HEK293T (cell line): ENCODE measurements around the gene ZNF780A.

Experiments used
- CTCF ChIA-PET: fragments of 350-600 bp; formaldehyde crosslinking; extraction: SDS; loops from one replicate; lab custom pipeline; 2021; ENCODE audit warnings: antibody characterized with exemption, inconsistent platforms; lab: Yijun Ruan, JAX
- POLR2A ChIA-PET: fragments of 350-600 bp; formaldehyde crosslinking; extraction: SDS; loops from one replicate; lab custom pipeline; 2020; ENCODE audit warnings: antibody characterized with exemption, inconsistent platforms; lab: Yijun Ruan, JAX
- DNase-seq: peaks from one replicate; pipeline ENCODE4 v3.0.0; 2012; ENCODE audit warnings: mixed read lengths; ENCODE audit errors: extremely low spot score
- ARNT ChIP-seq: fragments of 450-650 bp; IDR thresholded peaks from 2 replicates; pipeline ENCODE4 v1.6.1; 2017; ENCODE audit warnings: mild to moderate bottlenecking
- BHLHE40 ChIP-seq: fragments of 450-650 bp; IDR thresholded peaks from 2 replicates; pipeline ENCODE4 v1.6.1; 2016; ENCODE audit warnings: mild to moderate bottlenecking, moderate library complexity, borderline replicate concordance
- CTBP1 ChIP-seq: fragments of 450-650 bp; IDR thresholded peaks from 2 replicates; pipeline ENCODE4 v1.6.1; 2016; ENCODE audit warnings: borderline replicate concordance
- ELF4 ChIP-seq: fragments of 450-650 bp; IDR thresholded peaks from 2 replicates; pipeline ENCODE4 v1.6.1; 2017; ENCODE audit warnings: antibody characterized with exemption
- FOXA1 ChIP-seq: fragments of 450-650 bp; IDR thresholded peaks from 2 replicates; pipeline ENCODE4 v1.6.1; 2016; ENCODE audit warnings: mild to moderate bottlenecking
- FOXK2 ChIP-seq: fragments of 450-650 bp; IDR thresholded peaks from 2 replicates; pipeline ENCODE4 v1.6.1; 2016; ENCODE audit warnings: mild to moderate bottlenecking
- FOXM1 ChIP-seq: fragments of 450-650 bp; IDR thresholded peaks from 2 replicates; pipeline ENCODE4 v1.6.1; 2017; ENCODE audit warnings: mild to moderate bottlenecking, borderline replicate concordance
- HDGF ChIP-seq: fragments of 450-650 bp; IDR thresholded peaks from 2 replicates; pipeline ENCODE4 v1.6.1; 2017; ENCODE audit warnings: antibody characterized with exemption, borderline replicate concordance
- L3MBTL2 ChIP-seq: fragments of 450-650 bp; conservative IDR thresholded peaks from 2 replicates; pipeline ENCODE4 v1.6.1; 2016; ENCODE audit warnings: mild to moderate bottlenecking
- LEF1 ChIP-seq: fragments of 450-650 bp; IDR thresholded peaks from 2 replicates; pipeline ENCODE4 v1.6.1; 2017; ENCODE audit warnings: mild to moderate bottlenecking, borderline replicate concordance
- NFRKB ChIP-seq: fragments of 450-650 bp; IDR thresholded peaks from 2 replicates; pipeline ENCODE4 v1.6.1; 2016; ENCODE audit warnings: mild to moderate bottlenecking, moderate library complexity
- SP1 ChIP-seq: fragments of 450-650 bp; IDR thresholded peaks from 2 replicates; pipeline ENCODE4 v1.6.1; 2017
- SUZ12 ChIP-seq: fragments of 450-650 bp; IDR thresholded peaks from 2 replicates; pipeline ENCODE4 v1.6.1; 2016; ENCODE audit warnings: mild to moderate bottlenecking
- TARDBP ChIP-seq: fragments of 450-650 bp; IDR thresholded peaks from 2 replicates; pipeline ENCODE4 v1.6.1; 2016
- ZNF384 ChIP-seq: fragments of 450-650 bp; IDR thresholded peaks from 2 replicates; pipeline ENCODE4 v1.6.1; 2016
- TF ChIP-seq, protein P1 (sequence below): fragments of 450-650 bp; IDR thresholded peaks from 2 replicates; pipeline ENCODE4 v1.6.1; 2016

Gene ZNF780A

DNA sequence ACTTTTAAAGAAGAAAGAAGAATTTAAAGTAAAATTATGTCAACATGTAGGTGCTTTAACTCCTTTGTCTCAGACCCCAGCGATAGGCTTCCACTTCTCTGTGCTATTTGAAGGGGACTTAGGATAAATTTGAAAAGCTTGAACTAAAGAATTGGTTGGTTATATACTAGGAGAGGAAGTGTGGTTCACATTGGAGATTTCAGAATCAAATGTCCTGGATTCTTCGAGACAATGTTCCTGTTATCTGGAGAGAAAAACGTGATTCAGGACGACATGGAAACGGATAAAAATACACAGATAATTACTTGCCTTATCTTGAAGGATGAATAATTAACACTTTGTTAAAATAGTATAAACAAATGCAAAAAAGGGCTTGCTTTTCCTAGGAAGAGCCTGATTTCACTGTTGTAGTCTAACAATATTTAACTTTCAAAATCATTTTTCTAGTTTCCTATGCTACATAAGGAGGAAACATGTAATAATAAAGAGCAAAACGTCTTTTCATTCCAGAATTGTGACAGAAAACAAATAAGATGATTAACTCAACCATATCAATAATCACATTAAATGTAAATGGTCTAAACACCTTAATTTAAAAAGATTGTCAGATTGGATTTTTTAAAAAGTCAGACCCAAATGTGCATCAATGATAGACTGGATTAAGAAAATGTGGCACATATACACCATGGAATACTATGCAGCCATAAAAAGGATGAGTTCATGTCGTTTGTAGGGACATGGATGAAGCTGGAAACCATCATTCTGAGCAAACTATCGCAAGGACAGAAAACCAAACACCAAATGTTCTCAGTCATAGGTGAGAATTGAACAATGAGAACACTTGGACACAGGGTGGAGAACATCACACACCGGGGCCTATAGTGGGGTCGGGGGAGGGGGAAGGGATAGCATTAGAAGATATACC lies 724 bp upstream of the ZNF780A start:
- ChIA-PET POLR2A (interaction anchor here (1.0 to 1.6 kb wide), 6 partner anchors 10 to 397 kb away, joined by 3 to 8 read pairs (median 3); partner anchors contain the start of genes MAP3K10, PSMC4 and ZNF546), CTCF (no interaction called here)
- TF ChIP-seq ZNF384 (no peak), HDGF (no peak), CTBP1 (no peak), L3MBTL2 (no peak), ELF4 (no peak), FOXA1 (no peak), TARDBP (no peak), LEF1 (no peak), ARNT (no peak), BHLHE40 (no peak), SP1 (no peak), FOXK2 (no peak), NFRKB (no peak), FOXM1 (no peak), SUZ12 (no peak)
- TF ChIP-seq, protein P1, sequence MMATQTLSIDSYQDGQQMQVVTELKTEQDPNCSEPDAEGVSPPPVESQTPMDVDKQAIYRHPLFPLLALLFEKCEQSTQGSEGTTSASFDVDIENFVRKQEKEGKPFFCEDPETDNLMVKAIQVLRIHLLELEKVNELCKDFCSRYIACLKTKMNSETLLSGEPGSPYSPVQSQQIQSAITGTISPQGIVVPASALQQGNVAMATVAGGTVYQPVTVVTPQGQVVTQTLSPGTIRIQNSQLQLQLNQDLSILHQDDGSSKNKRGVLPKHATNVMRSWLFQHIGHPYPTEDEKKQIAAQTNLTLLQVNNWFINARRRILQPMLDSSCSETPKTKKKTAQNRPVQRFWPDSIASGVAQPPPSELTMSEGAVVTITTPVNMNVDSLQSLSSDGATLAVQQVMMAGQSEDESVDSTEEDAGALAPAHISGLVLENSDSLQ = no peak
- no peak for DNase-seq

DNA sequence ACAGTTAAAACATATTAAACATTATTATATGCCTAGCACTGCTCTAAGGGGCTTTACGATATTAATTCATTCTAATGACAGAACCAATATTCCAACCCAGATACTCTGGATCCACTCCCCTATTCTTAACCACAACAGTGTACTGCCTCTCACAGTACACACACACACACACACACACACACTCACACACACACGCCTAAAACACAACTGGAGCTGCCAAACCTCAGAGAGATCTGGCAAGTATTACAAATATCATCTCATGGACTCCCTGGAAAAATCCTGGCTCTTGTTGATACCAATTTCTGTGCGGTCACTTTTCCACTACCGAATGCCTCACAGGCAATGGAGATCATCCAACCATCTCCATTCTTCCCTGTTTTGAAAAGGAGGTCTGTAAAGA lies 1.3 kb downstream of the ZNF780A start:
- DNase-seq = no peak
- POLR2A ChIA-PET = no interaction called here
- TF ChIP-seq SP1 (no peak), LEF1 (no peak), ELF4 (no peak), FOXK2 (no peak), NFRKB (no peak), ZNF384 (no peak)
- CTCF ChIA-PET = no interaction called here

DNA sequence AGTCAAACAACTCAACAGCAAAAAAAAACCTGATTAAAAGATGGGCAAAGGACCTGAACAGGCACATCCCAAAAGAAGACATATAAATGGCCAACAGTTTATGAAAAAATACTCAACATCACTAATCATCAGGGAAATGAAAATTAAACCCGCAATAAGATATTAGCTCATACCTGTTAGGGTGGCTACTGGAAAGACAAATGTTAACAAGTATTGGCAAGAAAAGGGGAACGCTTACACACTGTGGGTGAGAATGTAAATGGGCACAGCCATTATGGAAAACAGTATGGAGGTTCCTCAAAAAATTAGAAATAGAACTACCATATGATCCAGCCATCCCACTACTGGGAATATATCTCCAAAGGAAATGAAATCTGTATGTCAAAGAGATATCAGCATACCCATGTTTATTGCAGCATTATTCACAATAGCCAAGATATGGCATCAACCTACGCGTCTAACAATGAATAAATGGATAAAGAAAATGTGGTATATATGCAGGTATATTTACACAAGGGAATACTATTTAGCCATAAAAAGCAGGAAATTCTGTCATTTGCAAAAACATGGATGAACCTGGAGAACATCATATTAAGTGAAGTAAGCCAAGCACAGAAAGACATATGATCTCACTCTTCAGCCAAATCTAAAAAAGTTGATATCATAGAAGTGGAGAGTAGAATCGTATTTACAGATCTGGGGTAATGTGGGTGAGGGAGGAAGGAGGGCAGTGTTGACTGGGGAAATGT lies 2.3 kb downstream of the ZNF780A start:
- TF ChIP-seq L3MBTL2 (no peak), CTBP1 (no peak), ARNT (no peak), HDGF (no peak), TARDBP (no peak), FOXM1 (no peak)
- ChIA-PET CTCF (no interaction called here), POLR2A (interaction anchor here (1.3 kb wide), 1 partner anchor 118 kb away, joined by 3 read pairs; the partner anchor contains the start of gene PSMC4)
- DNase-seq = no peak

DNA sequence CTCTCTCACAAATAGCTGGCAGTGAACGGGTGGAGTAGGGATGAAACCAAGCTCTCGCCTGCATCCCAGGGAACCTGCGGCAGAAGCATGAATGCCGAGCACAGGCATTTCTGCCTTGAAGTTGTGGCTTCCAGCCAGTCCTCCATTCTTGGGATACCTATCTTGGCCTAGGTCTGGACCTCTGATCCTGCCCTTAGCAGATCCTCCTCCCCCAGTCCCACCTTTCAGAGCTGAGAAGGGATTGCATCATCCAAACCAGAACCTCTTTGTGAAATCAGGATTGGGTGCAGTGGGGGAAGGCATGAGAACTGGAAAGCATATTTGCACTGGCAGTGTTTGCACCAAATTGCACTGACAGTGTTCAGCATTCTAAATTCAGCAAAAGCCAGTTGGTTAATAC lies 5.8 kb downstream of the ZNF780A start:
- DNase-seq = no peak
- POLR2A ChIA-PET = no interaction called here
- CTCF ChIA-PET = no interaction called here
- TF ChIP-seq FOXA1 = no peak

DNA sequence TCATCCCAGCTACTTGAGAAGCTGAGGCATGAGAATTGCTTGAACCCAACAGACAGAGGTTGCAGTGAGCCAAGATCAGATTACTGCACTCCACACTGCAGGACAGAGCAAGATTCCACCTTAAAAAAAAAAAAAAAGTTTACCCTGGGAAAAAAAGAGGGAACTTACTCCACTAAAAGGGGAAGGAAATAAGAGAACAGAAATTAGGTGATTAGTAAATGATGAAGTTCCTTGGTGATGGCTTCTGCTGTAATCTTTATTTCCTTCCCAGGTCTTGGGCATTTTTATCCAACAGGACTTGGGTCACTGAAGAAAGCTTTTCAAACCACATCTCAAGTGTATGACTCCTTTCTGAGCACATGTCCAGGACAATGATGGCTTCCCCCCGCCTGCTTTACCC lies 9.3 kb downstream of the ZNF780A start:
- POLR2A ChIA-PET = interaction anchor here (1.0 kb wide), 1 partner anchor 9 kb away, joined by 3 read pairs; the partner anchor contains the start of gene ZNF780A

DNA sequence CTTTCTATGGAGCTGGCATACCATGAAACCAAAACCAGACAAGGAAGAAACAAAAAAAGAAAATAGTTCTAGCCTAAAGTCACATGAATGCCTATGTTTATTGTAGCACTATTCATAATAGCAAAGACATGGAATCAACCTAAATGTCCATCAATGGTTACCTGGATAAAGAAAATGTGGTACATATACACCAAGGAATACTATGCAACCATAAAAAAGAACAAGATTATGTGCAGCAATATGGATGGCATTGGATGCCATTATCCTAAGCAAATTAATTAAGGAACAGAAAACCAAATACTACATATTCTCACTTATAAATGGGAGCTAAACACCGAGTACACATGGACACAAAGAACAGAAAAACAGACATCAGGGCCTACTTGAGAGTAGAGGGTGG lies 10.5 kb downstream of the ZNF780A start:
- ChIA-PET CTCF (no interaction called here), POLR2A (no interaction called here)
- no peak for TF ChIP-seq ARNT
- TF ChIP-seq BHLHE40 = no peak
- TF ChIP-seq NFRKB = no peak
- TF ChIP-seq, protein P1 = no peak
- TF ChIP-seq CTBP1 = no peak
- TF ChIP-seq SUZ12 = no peak
- TF ChIP-seq ELF4 = no peak
- no peak for TF ChIP-seq SP1
- DNase-seq = no peak

More for the DNA sequence above, 9.3 kb downstream of the ZNF780A start:
- no peak for DNase-seq
- CTCF ChIA-PET = no interaction called here
- TF ChIP-seq NFRKB (no peak), FOXK2 (no peak)

DNA sequence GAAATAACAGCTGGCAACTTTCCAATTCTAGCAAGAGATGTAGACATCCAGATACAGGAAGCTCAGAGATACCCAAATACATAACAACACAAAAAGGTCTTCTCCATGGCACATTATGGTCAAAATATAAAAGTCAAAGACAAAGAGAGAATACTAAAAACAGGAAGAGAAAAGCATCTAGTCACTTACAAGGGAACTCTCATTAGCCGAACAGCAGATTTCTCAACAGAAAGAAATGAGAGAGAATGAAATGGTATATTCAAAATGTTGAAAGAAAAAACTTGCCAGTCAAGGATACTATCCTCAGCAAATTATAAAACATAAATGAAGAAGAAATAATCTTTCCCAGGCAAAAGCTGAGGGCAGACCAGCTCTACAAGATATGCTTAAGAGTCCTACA lies 12.4 kb downstream of the ZNF780A start:
- DNase-seq = no peak
- no peak for TF ChIP-seq BHLHE40
- TF ChIP-seq FOXM1 = no peak
- TF ChIP-seq FOXK2 = no peak
- no peak for TF ChIP-seq ELF4
- TF ChIP-seq CTBP1 = no peak
- no peak for TF ChIP-seq ZNF384
- ChIA-PET CTCF (no interaction called here), POLR2A (no interaction called here)
